ENCODE results near the gene IRF4.
"Not testable (repeated sequence)": the region's sequence is repeated elsewhere in the genome, so short reads cannot be mapped to it uniquely, and the experiment has no call there.

IRF4 gene

DNA sequence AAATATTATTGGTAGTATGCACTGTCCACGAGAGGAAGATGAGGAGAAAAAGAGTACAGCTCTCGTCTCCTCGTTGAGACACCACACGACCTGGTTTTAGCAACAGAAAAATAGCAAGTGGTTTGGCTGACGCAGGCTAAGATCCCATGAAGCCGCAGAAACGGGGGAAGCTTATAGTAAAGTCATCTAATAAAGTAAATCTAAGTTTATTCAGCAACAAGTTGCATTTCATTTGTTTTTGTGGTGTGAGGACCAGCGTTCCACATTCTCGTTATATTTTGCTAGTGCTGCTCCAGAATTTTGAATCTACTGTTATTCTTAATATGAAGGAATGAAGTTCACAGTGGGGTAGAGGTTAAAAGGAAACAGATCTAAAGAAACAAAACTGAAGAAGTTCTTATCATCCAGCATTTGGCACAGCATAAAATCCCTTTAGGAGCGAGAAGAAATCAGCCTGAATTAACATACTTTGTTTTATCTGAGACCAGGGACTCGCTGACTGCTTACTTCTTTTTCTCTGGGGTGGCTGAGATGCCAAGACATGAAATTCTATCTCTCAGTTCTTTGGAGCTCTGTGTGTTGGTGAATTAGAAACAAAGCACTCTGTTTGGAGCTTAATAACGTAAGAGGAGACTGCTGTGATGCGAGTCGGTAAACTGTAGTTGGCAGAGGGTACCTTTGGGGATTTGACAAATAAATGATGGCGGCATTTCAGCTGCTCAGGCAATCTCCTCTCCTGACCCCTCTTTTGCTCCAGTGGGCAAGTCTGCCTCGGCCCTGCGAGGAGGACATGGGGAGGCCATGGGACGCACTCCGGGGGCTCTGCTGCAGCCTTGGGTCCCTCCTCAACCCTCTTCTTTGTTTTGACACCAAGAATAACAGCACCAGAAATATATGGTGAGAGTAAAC lies 24.9 kb upstream of the IRF4 start:
- no peak for DNase-seq (ENCODE audit: low read depth in 2 of 3, low spot score in 2 of 3)

DNA sequence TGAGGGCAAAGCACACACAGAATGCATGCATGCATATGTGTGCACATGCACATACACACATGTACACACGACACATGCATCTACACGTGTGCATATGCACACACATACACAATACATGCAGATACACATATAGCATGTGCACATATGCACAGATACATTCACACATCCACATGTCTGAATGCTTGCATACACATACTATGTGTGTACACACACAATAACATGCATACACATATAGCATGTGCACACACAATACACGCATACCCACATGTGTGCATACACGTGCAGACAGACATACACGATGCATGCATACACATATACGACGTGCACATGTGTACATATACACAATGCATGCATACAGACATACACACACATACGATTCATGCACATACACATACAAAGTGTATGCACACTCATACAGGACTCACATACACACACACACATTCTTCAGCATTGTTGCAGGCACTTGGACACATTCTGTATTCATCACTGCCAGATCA lies 24.2 kb upstream of the IRF4 start:
- DNase-seq (ENCODE audit: low read depth in 2 of 3, low spot score in 2 of 3): no peak

DNA sequence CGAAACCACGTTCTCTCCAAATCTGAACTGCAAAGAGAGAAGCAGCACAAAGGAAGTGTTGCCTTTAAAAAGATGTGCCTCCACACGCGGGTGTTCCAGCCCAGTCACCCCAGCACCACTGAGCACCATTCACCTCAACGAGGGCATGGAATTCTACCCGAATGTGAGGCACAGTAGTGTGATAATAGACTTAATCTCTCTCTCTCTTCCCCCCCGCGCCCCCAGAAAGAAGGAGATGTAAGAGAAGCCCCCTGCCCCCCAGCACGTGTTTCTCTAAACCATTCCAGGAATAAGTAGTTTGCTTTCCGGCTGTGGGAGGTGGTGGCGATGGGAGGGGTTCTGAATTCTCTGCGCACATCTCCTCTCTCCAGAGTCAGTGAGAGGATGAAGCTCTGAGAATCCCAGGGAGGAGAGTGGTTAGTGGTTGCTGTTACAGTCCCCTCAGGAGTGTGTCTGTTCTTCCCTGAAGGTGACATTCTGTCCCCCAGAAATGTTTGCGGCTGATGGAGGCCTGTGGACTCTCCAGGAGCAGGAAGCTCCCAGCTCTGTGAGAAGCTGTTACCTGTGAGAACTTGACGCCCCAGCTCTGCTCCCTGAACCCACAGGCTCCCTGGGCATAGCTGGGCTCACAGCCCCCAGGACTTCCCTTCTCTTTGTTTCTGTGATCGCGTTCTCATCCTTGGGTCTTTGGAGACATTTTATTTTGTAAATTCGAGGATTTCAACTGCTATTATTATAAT lies 23.5 kb upstream of the IRF4 start:
- no peak for DNase-seq (ENCODE audit: low read depth in 2 of 3, low spot score in 2 of 3)

DNA sequence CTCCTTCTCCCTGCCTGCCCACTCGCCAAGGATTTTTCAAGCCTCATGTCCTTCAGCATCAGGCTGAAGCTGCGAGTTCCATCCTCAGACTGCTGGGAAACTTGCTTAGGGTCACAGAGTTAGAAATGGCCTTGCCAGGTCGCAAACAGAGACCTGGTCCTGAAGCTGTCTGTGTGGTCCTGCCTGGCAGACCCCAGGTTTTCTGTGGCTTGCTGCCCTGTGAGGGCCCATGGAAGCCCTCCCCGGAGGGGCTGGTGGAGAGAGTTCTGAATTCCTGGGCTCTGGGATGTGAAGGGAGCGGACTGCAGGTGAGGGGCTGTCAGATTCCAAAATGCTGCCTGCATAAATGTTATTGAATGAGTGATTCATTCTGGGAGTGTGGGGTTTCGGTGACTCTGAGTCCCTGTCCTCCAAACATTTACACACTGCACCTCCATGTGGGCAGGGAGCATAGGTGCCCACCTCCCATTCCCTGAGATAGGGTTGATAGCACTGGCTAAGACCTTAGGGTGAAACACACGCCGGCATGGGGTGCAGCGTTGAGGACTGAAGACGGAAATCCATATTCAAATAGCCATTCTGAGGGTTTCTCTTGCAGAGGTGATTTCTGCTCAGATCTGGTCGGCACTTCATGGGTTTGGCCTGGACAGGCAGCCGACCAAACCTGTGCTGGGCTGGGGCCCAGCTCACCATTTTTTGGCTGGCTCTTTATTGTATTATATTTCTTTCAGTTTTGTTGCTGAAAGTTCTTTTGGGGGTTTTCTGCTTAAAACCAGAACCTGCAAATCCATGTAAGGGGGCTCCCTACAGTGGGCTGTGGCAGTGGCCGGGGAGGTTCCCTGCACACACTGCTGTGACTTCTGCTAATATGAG lies 21.8 kb upstream of the IRF4 start:
- no peak for DNase-seq (ENCODE audit: low read depth in 2 of 3, low spot score in 2 of 3)

DNA sequence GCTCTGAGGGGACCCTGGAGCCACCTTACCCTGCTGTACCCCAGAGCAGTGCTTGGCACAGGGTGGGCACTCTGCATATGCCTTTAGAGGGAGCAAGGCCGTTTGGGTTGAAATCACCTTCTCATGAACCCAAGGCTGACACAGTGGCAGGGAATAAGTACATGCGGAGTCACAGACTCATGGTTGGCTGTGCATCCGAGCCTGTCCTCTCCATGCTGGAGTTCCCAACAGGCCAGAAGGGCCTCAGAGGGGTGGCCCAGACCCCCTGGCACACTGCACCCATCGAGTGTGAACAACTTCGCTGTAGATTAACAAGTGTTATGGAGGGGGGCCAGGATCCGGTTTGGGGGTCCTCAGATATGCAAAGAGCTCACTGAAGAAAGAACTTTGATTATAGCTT lies 21.0 kb upstream of the IRF4 start:
- no peak for DNase-seq (ENCODE audit: low read depth in 2 of 3, low spot score in 2 of 3)

DNA sequence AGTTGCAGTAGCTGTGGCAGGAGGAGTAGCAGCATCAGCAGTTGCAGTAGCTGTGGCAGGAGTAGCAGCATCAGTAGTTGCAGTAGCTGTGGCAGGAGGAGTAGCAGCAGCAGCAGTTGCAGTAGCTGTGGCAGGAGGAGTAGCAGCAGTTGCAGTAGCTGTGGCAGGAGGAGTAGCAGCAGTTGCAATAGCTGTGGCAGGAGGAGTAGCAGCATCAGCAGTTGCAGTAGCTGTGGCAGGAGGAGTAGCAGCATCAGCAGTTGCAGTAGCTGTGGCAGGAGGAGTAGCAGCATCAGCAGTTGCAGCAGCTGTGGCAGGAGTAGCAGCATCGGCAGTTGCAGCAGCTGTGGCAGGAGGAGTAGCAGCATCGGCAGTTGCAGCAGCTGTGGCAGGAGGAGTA lies 19.7 kb upstream of the IRF4 start:
- not testable (repeated sequence) for DNase-seq (ENCODE audit: low read depth in 2 of 3, low spot score in 2 of 3)

DNA sequence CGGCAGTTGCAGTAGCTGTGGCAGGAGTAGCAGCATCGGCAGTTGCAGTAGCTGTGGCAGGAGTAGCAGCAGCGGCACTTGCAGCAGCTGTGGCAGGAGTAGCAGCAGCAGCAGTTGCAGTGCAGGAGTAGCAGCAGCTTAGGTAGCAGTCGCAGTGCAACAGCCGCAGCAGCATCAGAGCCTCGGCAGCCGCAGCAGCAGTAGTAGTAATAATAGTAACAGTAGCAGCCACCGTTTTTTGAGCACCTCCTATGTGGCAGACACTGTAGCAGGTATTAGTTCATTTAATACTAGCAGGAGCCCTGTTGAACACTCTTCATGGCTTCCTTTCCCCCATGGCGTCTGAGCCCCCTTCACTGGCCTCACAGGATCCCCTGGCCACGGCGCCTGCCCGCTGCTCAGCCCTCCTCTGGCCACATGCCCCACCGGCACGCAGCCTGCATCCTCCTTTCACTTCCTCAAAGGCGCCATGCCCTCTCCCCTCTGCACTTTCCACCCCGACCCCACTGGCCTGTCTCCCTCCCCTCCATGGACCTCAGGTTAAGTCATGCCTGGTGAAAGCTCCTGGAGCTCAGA lies 19.1 kb upstream of the IRF4 start:
- DNase-seq (ENCODE audit: low read depth in 2 of 3, low spot score in 2 of 3): no peak

DNA sequence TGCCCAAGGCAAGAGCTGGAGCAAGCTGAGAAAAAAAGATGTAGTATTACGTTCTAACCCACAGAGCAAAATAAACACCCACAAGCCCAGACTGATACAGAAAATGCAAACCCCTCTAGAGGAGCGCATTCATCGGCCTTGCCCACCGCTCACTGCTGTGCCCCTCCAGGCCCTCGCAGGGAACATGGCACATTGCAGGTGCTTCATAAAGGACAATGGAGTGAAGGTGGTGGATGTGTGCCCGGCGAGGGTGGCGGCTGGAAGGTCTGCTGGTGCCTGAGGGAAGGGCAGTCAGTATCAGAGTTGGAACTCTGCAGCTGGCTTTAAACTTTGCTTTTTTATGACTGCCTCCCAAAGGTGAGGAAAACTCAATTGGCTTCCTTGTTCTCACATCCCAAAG lies 18.5 kb upstream of the IRF4 start:
- no peak for DNase-seq (ENCODE audit: low read depth in 2 of 3, low spot score in 2 of 3)

DNA sequence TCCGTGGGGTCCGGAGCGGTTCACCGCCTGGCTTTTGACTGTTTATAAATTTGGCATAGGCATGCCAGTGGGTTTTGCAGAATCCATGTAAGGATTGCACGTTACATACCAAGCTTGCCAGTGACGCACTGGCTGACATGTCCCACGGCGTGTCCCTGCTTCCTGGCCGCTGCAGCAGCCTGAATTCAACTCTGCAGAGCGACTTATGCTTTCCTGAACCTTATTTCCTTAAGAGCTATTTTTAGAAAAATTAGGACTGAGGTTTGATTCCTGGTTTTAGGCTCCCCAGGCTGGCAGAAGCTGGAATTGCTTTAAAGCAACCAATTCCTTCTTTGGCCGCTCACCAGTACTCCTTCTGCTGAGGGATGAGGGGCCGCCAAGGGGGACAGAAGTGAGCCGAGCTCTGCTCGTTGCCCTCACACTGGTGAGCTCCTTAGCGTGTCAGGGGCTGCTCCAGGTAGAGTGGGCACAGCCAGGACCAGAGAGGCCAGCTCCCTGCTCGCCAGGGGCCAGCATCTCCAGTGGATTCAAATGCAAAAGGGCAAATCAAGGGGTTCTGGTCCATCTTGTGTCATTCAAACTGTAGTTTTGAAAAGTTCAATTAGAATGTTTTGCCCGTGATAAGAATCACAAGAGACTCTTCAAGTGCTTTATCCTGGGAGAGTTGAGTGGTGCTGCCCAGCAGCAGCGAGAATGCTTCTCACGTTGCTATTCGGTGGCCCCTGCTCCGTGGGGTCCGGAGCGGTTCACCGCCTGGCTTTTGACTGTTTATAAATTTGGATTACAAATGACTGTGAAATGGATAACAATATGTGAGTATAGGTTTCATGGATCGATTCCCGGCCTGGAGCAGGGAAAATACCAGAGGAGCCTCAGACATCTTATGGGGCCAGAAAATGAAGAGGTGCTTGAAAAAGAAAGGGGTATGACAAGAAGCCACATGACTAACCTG lies 17.5 kb upstream of the IRF4 start:
- no peak for DNase-seq (ENCODE audit: low read depth in 2 of 3, low spot score in 2 of 3)

DNA sequence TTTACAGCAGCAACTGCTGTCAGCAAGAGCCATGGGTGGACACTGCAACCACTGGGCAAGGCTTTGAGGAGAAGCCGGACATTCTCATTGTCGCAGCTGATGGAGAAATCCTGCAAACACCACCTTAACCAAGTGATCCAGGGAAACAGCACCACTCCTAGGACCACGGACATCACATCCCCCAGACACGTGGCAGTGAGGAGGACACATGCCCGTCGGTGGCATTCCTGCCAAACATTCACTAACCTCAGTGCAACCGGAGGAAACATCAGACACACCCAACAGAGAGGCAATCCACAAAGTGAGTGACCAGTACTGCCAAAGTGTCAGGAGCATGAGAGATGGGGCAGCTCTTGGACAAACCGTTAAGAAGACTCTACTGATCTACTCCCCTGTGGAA lies 16.6 kb upstream of the IRF4 start:
- DNase-seq (ENCODE audit: low read depth in 2 of 3, low spot score in 2 of 3): no peak

DNA sequence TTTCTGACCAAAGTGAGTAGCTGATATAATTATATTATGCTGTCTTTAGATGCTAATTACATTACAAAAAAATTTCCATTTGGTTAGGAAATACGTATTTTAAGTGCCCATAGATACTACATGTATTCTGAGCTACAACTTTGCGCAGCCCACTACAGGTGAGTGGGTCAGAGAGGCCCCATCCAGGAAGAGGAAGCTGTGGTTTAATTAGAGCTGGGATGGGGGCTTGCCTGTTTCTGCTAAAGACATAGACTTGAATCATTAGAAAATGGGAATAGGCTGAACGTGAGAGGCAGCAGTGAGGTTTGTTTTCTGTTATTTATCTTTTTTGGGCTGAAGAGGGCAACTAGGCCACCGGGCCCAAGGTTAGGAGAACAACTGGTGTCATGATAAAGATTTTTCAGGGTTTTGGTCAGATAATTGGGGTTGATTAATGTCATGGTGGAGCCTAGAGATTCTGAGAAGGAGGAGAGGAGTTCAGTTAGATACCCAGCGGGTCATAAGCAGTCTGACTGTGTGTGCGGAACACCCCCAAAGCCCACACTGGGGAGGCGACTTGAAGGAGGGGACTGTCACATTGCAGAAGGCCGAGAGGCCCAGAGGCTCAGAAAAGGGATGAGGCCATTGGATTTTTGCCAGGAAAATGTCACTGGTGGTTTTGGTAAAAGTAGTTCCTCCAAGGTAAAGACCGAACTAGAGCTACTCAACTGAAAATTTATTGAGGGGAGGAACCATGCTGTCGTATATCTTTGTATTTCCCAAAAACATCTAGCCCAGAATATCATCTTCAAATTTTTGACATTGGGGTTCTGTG lies 14.5 kb upstream of the IRF4 start:
- no peak for DNase-seq (ENCODE audit: low read depth in 2 of 3, low spot score in 2 of 3)

DNA sequence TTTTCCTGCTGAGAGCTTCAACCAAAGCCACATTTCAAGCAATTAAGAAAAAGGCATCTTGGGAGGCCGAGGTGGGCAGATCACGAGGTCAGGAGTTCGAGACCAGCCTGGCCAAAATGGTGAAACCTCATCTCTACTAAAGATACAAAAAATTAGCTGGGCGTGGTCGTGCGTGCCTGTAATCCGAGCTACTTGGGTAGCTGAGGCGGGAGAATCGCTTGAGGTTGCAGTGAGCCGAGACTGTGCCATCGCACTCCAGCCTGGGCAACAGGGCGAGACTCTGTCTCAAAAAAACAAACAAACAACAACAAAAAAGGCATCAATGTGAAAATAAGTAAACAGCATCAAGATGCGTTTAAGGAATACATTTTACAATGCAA lies 13.9 kb upstream of the IRF4 start:
- not testable (repeated sequence) for DNase-seq (ENCODE audit: low read depth in 2 of 3, low spot score in 2 of 3)

DNA sequence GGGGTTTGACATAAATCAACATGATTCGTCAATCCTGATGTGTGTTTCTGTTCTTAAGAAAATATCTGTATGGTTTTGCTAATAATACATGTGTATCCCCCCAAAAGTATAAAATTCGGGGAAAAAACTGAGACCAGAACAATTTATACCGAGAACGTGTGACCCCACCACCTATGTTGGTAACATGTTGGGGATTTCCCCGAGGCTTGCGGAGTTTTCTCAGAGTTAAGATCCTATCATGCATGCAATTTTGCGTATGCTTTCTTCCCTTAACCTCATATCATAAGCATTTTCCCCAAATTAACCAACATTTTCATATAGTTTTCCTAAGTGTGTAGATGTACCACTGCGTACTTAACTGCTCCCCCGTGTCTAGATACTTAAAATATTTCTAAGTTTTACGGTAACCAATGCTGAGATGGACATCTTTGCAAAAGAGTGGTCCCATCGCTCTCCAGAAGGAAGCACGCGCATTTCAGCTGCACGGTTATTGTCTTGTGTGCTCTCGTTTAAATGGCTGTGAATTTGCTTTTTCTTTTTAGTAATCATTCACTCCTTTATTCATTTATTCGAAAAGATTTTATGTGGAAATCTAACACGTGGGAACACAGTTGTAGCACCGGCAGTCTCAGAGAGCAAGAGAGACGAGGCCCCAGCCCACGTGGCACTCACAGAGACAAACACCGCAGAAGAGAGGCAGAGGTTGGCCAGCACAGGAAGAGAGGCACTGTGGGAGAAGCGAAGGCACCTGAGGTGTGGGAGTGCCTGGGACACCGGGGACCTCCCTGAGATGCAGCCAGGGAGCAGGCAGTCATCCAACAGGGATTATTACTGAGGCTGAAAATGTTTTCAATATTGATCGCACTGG lies 13.2 kb upstream of the IRF4 start:
- DNase-seq (ENCODE audit: low read depth in 2 of 3, low spot score in 2 of 3): no peak

DNA sequence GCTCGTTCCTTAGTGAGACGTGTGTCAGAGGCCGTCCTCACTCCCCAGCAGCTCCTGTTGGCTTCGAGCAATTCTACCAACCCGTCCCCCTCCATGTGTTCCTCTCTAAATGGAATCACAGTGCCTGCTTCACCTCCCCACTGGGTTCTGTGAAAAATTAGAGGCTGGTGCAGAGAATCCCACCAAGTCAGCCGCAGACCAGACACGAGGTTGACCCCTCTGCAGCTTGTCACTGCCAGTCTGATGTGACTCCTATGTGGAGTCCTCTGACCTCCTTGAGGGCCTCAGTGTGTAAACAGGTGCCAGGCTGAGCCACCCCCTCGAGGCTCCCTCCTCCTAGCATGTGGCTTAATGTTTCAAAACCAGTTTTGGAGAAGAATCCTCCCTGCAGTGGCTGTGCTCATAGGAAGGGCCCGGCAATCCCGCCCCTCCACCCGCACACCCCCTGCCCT lies 12.6 kb upstream of the IRF4 start:
- DNase-seq (ENCODE audit: low read depth in 2 of 3, low spot score in 2 of 3): no peak

DNA sequence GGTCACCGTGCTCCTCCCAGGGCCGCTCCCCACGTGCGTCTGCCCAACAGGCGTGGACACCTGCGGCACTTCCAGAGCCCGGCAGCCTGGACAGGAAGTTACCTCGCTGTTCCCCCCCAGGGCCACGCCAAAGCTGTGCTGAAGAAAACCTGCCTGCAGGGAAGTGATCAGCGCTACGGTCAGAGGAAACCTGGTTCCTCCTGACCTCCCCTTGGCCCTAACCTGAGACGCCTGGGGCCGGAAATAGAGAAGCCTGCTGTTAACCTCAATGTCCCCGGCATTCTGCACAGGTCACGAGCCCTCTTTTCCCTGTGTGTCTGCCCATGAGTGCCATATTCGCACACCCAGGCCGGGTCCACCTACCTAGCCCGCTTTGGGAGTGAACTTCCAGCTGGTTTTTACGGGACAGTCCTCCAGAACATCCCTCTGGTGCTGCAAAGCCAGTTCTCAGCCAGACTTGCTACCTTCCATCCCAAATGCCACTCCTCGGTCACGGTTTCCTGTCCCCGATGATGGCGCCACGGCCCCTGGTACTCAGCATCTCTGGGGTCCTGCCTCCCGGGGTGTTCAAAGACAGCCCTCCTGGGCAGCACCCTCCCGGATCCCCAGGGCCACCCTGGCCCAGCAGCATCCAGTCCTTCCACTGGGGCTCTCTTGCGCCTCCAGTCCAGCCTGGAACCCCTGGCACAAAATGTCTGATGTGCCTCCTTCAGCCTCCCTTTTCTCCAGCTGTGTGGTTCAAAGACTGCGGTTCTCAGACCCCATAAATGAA lies 12.0 kb upstream of the IRF4 start:
- DNase-seq (ENCODE audit: low read depth in 2 of 3, low spot score in 2 of 3): no peak

DNA sequence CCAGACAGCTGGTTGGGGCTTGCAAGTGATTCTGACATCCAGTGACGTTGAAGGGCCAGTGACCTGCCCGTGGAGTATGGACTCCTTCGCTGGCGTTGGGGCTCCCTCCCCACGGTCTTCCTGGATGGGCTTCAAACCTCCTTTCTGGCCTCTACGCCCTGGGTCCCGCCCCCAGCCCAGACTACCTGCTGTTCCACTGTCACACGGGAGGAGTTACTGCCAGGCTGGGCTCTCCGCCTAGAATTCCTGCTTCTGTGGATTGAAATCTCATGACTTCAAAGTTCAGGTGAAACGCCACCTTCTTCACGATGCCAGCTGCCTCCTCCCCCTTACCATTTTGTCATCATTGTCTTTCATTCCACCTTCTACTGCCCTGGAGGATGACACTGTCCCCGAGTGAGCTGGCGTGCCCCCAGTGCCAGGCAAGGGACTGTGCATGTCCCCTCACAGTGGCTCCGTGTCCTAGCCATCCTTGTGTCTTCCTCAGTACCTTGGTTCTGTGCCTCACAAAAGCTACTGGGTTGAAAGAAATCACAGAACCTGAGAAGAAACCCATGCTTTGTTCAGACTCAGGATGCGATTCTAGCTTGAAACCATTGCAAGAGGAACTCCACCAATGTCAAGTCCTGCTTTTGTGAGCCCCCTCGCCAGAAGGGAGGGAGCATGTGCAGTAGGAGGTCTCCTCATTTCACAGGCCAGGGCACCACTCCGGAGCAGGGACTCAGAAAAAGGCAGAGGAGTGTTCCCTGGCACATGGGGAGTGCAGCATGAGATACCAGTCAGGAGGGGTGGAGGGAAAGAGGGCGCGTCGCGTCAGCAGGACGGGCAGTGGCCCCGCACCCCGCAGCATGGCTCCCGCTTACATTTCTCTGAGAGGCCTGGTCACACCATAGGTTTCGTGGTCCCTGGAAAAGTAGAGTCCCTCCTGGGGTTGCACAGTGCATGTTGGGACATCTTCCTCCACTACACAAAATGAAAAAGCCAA lies 11.0 kb upstream of the IRF4 start:
- no peak for DNase-seq (ENCODE audit: low read depth in 2 of 3, low spot score in 2 of 3)
